AML-193 (cell line): Measurements from ENCODE around the gene STAT3.
A peak's percentile ranks its signal among the peaks of the same experiment; 100 is the strongest.

ENCODE experiments used
- DNase-seq, 2 experiments: peaks; one replicate each; lab custom pipeline; 2025; lab: John Stamatoyannopoulos, UW

The STAT3 gene

GRCh38 chr17:42388381-42389134, at the start of gene STAT3:
Gene STAT3 (minus strand): TSS chr17:42388442. CDS start chr17:42348516, 39,926 bp downstream.
- peak; percentile 100 for DNase-seq

- no peak for DNase-seq
Observed at GRCh38 chr17:42436391-42436790, 48.1 kb upstream of the STAT3 start.

GRCh38 chr17:42431758-42432161, 43.5 kb upstream of the STAT3 start:
- DNase-seq = no peak

- no peak for DNase-seq
Observed at GRCh38 chr17:42429726-42430447, 41.6 kb upstream of the STAT3 start.

- DNase-seq = peak; percentile 69 to 72
Observed at GRCh38 chr17:42428141-42428944, 40.1 kb upstream of the STAT3 start.

- DNase-seq = no peak
Observed at GRCh38 chr17:42424991-42425610, 36.9 kb upstream of the STAT3 start.

GRCh38 chr17:42423766-42424165, 35.5 kb upstream of the STAT3 start:
- no peak for DNase-seq

GRCh38 chr17:42422958-42423712, 34.9 kb upstream of the STAT3 start, which contains the start of gene CAVIN1:
Gene CAVIN1 (minus strand): TSS chr17:42423256. CDS start chr17:42423097, 159 bp downstream.
- DNase-seq = no peak

- no peak for DNase-seq
Observed at GRCh38 chr17:42422412-42422957, 34.2 kb upstream of the STAT3 start.

GRCh38 chr17:42421507-42422338, 33.5 kb upstream of the STAT3 start:
- no peak for DNase-seq

GRCh38 chr17:42421136-42421506, 32.9 kb upstream of the STAT3 start:
- DNase-seq = no peak

- DNase-seq = peak; percentile 71 to 82
Observed at GRCh38 chr17:42417981-42418380, 29.7 kb upstream of the STAT3 start.

GRCh38 chr17:42414704-42415409, 26.6 kb upstream of the STAT3 start:
- DNase-seq = peak; percentile 52 to 61

GRCh38 chr17:42413464-42414040, 25.3 kb upstream of the STAT3 start:
- DNase-seq = no peak

GRCh38 chr17:42411905-42412679, 23.9 kb upstream of the STAT3 start:
- DNase-seq = no peak

GRCh38 chr17:42411361-42411760, 23.1 kb upstream of the STAT3 start:
- no peak for DNase-seq

- DNase-seq = no peak
Observed at GRCh38 chr17:42410319-42410685, 22.1 kb upstream of the STAT3 start.
